Ammon's horn (tissue), 1 donor: ENCODE results near the gene SNRNP200.
"Not testable (repeated sequence)": the region's sequence is repeated elsewhere in the genome, so short reads cannot be mapped to it uniquely, and the experiment has no call there.

Source experiments
- DNase-seq: peaks from one replicate; pipeline ENCODE4 v3.0.0-alpha.2; 2016; ENCODE audit warnings: low spot score

The SNRNP200 gene

GRCh38 chr2:96274355-96275056, 30.8 kb downstream of the SNRNP200 start:
- no peak for DNase-seq

- no peak for DNase-seq
Observed at GRCh38 chr2:96273763-96274162, 31.6 kb downstream of the SNRNP200 start.

GRCh38 chr2:96271995-96272394, 33.4 kb downstream of the SNRNP200 start:
- DNase-seq = no peak

GRCh38 chr2:96267159-96267971, 38.0 kb downstream of the SNRNP200 start:
- DNase-seq = no peak

GRCh38 chr2:96265840-96266679, 39.3 kb downstream of the SNRNP200 start, which contains the start of the genes CIAO1 and TMEM127:
TSS of gene CIAO1 (plus strand) at chr2:96266225. CDS start at chr2:96266351, 126 bp downstream.
TSS of gene TMEM127 (minus strand) at chr2:96265997. CDS start at chr2:96265381, 616 bp downstream.
- peak; percentile 99 for DNase-seq

GRCh38 chr2:96265349-96265839, 40.0 kb downstream of the SNRNP200 start:
- peak; percentile 50 for DNase-seq

GRCh38 chr2:96264656-96265348, 40.5 kb downstream of the SNRNP200 start:
- DNase-seq = peak; percentile 40

GRCh38 chr2:96264086-96264485, 41.3 kb downstream of the SNRNP200 start:
- no peak for DNase-seq

- no peak for DNase-seq
Observed at GRCh38 chr2:96262306-96262705, 43.0 kb downstream of the SNRNP200 start.

- DNase-seq = no peak
Observed at GRCh38 chr2:96261328-96262003, 43.9 kb downstream of the SNRNP200 start.

GRCh38 chr2:96260387-96261260, 44.7 kb downstream of the SNRNP200 start:
- DNase-seq = peak; percentile 63

GRCh38 chr2:96259497-96259921, 45.8 kb downstream of the SNRNP200 start:
- DNase-seq = no peak

- DNase-seq = no peak
Observed at GRCh38 chr2:96258166-96259022, 47.0 kb downstream of the SNRNP200 start.

GRCh38 chr2:96257744-96258143, 47.6 kb downstream of the SNRNP200 start:
- not testable (repeated sequence) for DNase-seq

- no peak for DNase-seq
Observed at GRCh38 chr2:96256611-96257113, 48.7 kb downstream of the SNRNP200 start.

GRCh38 chr2:96254571-96254970, 50.8 kb downstream of the SNRNP200 start:
- DNase-seq = no peak

- DNase-seq = no peak
Observed at GRCh38 chr2:96253006-96253405, 52.3 kb downstream of the SNRNP200 start.

- DNase-seq = no peak
Observed at GRCh38 chr2:96252526-96252925, 52.8 kb downstream of the SNRNP200 start.
